ENCODE measurements around the gene PDE6H. TPM values are rescaled to one million over a fixed set of nuclear protein-coding genes. Genes with fewer than 3 reads are reported as not detected.

PDE6H gene
- total and polyA plus RNA-seq, 2 of the 8 experiments (the other 6 are each of a cell fraction or from before 2014, with no cell fraction given), result not detected

DNA sequence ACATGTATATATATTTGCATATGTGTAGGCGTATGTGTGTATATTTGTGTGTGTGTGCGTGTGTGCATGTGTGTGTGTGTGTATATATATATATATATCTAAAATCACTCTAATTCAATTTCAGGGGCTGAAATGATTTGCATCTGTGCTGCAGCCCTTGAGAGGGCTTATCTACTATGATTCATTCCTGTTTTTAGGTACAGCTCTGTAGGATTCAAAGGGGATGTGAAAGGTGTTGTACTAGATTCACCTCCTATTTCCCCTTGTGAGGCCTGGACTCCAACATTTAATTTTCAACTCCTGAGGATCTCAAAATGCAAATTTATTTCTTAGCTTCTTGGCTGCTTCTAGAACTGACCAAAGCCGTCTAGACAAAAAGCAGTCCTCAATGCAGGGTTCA lies 45.6 kb upstream of the PDE6H start:
- Histone ChIP-seq H3K14ac (ENCODE audit: insufficient read length) (no peak overlapping the region), H4K8ac (ENCODE audit: extremely low read depth, insufficient read depth, low read length) (no peak overlapping the region), H2BK15ac (ENCODE audit: low read length) (no peak overlapping the region), H2BK120ac (replicated peaks; ENCODE audit: low read depth, low read length) (no peak overlapping the region), H3K27ac (ENCODE audit: low read depth, low read length) (no peak overlapping the region), H3K4me2 (ENCODE audit: insufficient read depth in 1 of 2, low read depth in 2 of 2, low read length in 2 of 2) (no peak overlapping the region), H3K23me2 (ENCODE audit: low read depth, low read length) (peaks cover 2% of the 10 kb centered on the region; the same call in 1 of the 2 replicates), H2BK5ac (ENCODE audit: low read depth, low read length) (no peak overlapping the region), H3K23ac (ENCODE audit: insufficient read length) (no peak overlapping the region), H3K4me3 (ENCODE audit: extremely low read depth in 1 of 4, insufficient read depth in 2 of 4, low read depth in 3 of 4, low read length in 4 of 4) (no peak overlapping the region), H4K91ac (replicated peaks; ENCODE audit: insufficient read length, low read length) (no peak overlapping the region), H2BK12ac (ENCODE audit: low read depth, low read length) (no peak overlapping the region), H3K27me3 (replicated peaks in 1 of 4; ENCODE audit: control insufficient read depth in 3 of 4, extremely low read depth in 1 of 4, insufficient read depth in 3 of 4, low read length in 3 of 4) (no peaks in the 10 kb centered on the region), H4K5ac (ENCODE audit: insufficient read length, low read depth, low read length) (no peak overlapping the region), H3K79me1 (ENCODE audit: low read depth, low read length) (no peaks in the 10 kb centered on the region), H3K36me3 (ENCODE audit: control insufficient read depth in 2 of 4, insufficient read depth in 4 of 4, low read length in 3 of 4) (no peaks in the 10 kb centered on the region), H3K18ac (ENCODE audit: extremely low read depth, low read length) (no peak overlapping the region), H2AK5ac (ENCODE audit: low read depth, low read length) (no peak overlapping the region), H3K4ac (replicated peaks; ENCODE audit: insufficient read length, low read depth, low read length) (no peak overlapping the region), H3K9me3 (ENCODE audit: insufficient read depth in 2 of 2, low read depth in 1 of 2, low read length in 1 of 2) (no peaks in the 10 kb centered on the region), H3K4me1 (replicated peaks in 1 of 4; ENCODE audit: control insufficient read depth in 3 of 4, insufficient read depth in 4 of 4, low read length in 3 of 4) (no peaks in the 10 kb centered on the region), H2BK20ac (ENCODE audit: low read length) (no peak overlapping the region), H4K20me1 (replicated peaks in 1 of 2; ENCODE audit: control insufficient read depth in 1 of 2, insufficient read depth in 2 of 2, low read length in 2 of 2) (no peaks in the 10 kb centered on the region), H2AFZ (ENCODE audit: low read length) (no peak overlapping the region), H3K56ac (replicated peaks; ENCODE audit: insufficient read length, low read depth, low read length) (no peak overlapping the region), H3K9ac (replicated peaks in 1 of 4; ENCODE audit: extremely low read depth in 1 of 4, low read depth in 3 of 4, low read length in 3 of 4) (no peak overlapping the region), H3K79me2 (ENCODE audit: control insufficient read depth in 1 of 2, insufficient read depth in 2 of 2, low read length in 2 of 2) (no peaks in the 10 kb centered on the region)
- ChIA-PET CTCF (ENCODE audit: partially characterized antibody) (interaction anchor here (0.7 to 2.6 kb wide), 2 partner anchors 9 to 25 kb away, joined by 4 to 15 read pairs; no protein-coding TSS in a partner anchor), POLR2A (ENCODE audit: partially characterized antibody) (no interaction called here)
- DNase-seq (ENCODE audit: low read depth in 1 of 2, low spot score in 2 of 2), result no peak
- TF ChIP-seq USF2 (IDR thresholded peaks at IDR 0.05; ENCODE audit: low read length) (no peak), SAP30 (IDR thresholded peaks at IDR 0.05; ENCODE audit: insufficient read depth, insufficient replicate concordance, low read length) (no peak), FOSL1 (IDR thresholded peaks at IDR 0.05; ENCODE audit: insufficient read depth, low read depth, low read length) (no peak), YY1 (IDR thresholded peaks at IDR 0.05; ENCODE audit: low read depth, low read length) (no peak), POU5F1 (IDR thresholded peaks at IDR 0.05; ENCODE audit: low read depth, low read length) (no peak)
- TF ChIP-seq, protein P1, sequence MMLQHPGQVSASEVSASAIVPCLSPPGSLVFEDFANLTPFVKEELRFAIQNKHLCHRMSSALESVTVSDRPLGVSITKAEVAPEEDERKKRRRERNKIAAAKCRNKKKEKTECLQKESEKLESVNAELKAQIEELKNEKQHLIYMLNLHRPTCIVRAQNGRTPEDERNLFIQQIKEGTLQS (IDR thresholded peaks at IDR 0.05; ENCODE audit: insufficient read depth, low read depth, low read length), result no peak
- WGBS, 2 experiments (ENCODE audit: extremely low coverage in 1 of 2, insufficient coverage in 1 of 2, insufficient read length in 1 of 2, insufficient replicate concordance in 2 of 2, low coverage in 1 of 2, low lambda C conversion rate in 2 of 2, missing lambda C conversion rate in 1 of 2), result 85% methylated on average over 3 of the region's 3 CpGs; no CpG with 5 or more reads in 1 of the 2 experiments
- no peak for FAIRE-seq

Data from H1 (cell line).